OCI-LY7 (cell line): Measurements from ENCODE around the gene FBXO47. TPM values are rescaled to one million over a fixed set of nuclear protein-coding genes. Genes with fewer than 3 reads are reported as not detected.
"Not testable (repeated sequence)": the region's sequence is repeated elsewhere in the genome, so short reads cannot be mapped to it uniquely, and the experiment has no call there.

Experiments used
- BruUV-seq: library from RNA; stranded (reverse); fragments of 400-500 nt; replicated peaks from 2 replicates; lab custom pipeline; 2021; lab: Mats Ljungman, UMichigan
- CTCF ChIA-PET: fragments of 300-600 bp; sonication (Branson Sonifier 250); formaldehyde crosslinking; loops from one replicate; lab custom pipeline; 2022; ENCODE audit warnings: antibody characterized with exemption; ENCODE audit not compliant: unreplicated experiment; lab: Charles Lee
- POLR2A ChIA-PET: fragments of 300-600 bp; sonication (Branson Sonifier 250); formaldehyde crosslinking; loops from one replicate; lab custom pipeline; 2022; ENCODE audit warnings: antibody characterized with exemption; lab: Charles Lee
- DNase-seq: peaks from one replicate; pipeline ENCODE4 v3.0.0-alpha.2; 2015; ENCODE audit warnings: low spot score
- H2AFZ ChIP-seq: fragments of 200-600 bp; sonication (generic), shearing (Covaris generic); 2 replicates; pipeline ENCODE4 v1.6.1; 2014; ENCODE audit warnings: mild to moderate bottlenecking, antibody characterized with exemption, low read length, moderate library complexity
- H3K27ac ChIP-seq: fragments of 200-600 bp; sonication (generic); 2 replicates; pipeline ENCODE4 v1.5.1; 2014; ENCODE audit warnings: mixed run types, low read depth, mild to moderate bottlenecking, moderate library complexity, low read length, inconsistent platforms; ENCODE audit not compliant: poor library complexity, severe bottlenecking
- H3K36me3 ChIP-seq: fragments of 200-600 bp; sonication (generic); 2 replicates; pipeline ENCODE4 v1.6.1; 2014; ENCODE audit warnings: mild to moderate bottlenecking, antibody characterized with exemption, low read length, moderate library complexity, mixed read lengths; ENCODE audit not compliant: insufficient read depth
- H3K4me1 ChIP-seq: fragments of 200-600 bp; sonication (generic); 2 replicates; pipeline ENCODE4 v1.5.1; 2014; ENCODE audit warnings: mild to moderate bottlenecking, low read length; ENCODE audit not compliant: insufficient read depth, poor library complexity, severe bottlenecking
- H3K4me2 ChIP-seq: fragments of 200-600 bp; sonication (generic); 2 replicates; pipeline ENCODE4 v1.6.1; 2014; ENCODE audit warnings: mild to moderate bottlenecking, low read length
- H3K4me3 ChIP-seq: fragments of 200-600 bp; sonication (generic); 2 replicates; pipeline ENCODE4 v1.5.1; 2014; ENCODE audit warnings: mild to moderate bottlenecking, low read depth, low read length; ENCODE audit not compliant: poor library complexity, severe bottlenecking
- H3K79me2 ChIP-seq: fragments of 200-600 bp; sonication (generic); 2 replicates; pipeline ENCODE4 v1.6.1; 2016; ENCODE audit warnings: low read depth, mild to moderate bottlenecking, low read length, moderate library complexity, mixed read lengths; ENCODE audit not compliant: insufficient read depth
- H3K9me2 ChIP-seq: fragments of 200-600 bp; sonication (generic); 2 replicates; pipeline ENCODE4 v1.6.1; 2016; ENCODE audit warnings: mild to moderate bottlenecking, low read length, mixed read lengths; ENCODE audit not compliant: insufficient read depth
- H3K9me3 ChIP-seq: fragments of 200-600 bp; sonication (generic); 2 replicates; pipeline ENCODE4 v1.6.1; 2014; ENCODE audit warnings: mild to moderate bottlenecking, mixed run types, low read length, mixed read lengths
- H4K20me1 ChIP-seq: fragments of 200-600 bp; sonication (generic); 2 replicates; pipeline ENCODE4 v1.6.1; 2014; ENCODE audit warnings: mild to moderate bottlenecking, antibody characterized with exemption, low read length, moderate library complexity, mixed read lengths; ENCODE audit not compliant: insufficient read depth
- EZH2phosphoT487 ChIP-seq: fragments of 200-600 bp; sonication (generic); IDR thresholded peaks from 2 replicates; pipeline ENCODE4 v1.6.1; 2018; ENCODE audit warnings: low read depth, borderline replicate concordance, mild to moderate bottlenecking, mixed run types, antibody characterized with exemption, low read length, moderate library complexity, mixed read lengths
- intact Hi-C: fragments of 100-400 bp; cut with micrococcal nuclease; formaldehyde crosslinking; loops from one replicate; pipeline ENCODE4 v1.10.0; 2022; ENCODE audit not compliant: unreplicated experiment
- total RNA-seq, 2 experiments: library from RNA; depleted of rRNA in 1 of 2; stranded (reverse); fragments of >200 nt in 1 of 2; shearing (Covaris generic) in 1 of 2; gene quantifications; 2 replicates each; pipeline ENCODE4 v1.2.3, GENCODE V29; 2014 to 2022
- TF ChIP-seq, protein P1 (sequence below): fragments of 200-600 bp; sonication (generic); conservative IDR thresholded peaks from 2 replicates; pipeline ENCODE4 v1.5.1; 2014; ENCODE audit warnings: mild to moderate bottlenecking, antibody characterized with exemption, low read length, moderate library complexity, mixed read lengths

The FBXO47 gene
- total RNA-seq, 2 experiments from 2014 or later, result 0.13 TPM; not detected in 1

DNA sequence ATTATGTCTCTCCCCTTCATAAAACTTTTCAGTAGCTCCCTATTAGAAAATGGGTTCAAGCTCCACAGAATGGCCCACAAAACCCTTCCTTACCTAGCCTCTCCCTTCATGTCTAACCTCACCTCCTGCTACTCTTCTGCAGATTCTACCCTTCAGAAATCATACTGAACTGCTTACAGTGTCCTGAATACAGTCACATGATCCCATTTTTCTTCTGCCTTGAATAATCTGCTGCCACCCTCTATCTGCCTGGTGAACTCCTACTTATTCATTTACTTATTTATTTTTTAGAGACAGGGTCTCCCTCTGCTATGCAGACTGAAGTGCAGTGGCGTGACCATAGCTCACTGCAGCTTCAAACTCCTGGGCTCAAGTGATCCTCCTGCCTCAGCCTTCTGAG lies 26.8 kb downstream of the FBXO47 start:
- H3K4me2 ChIP-seq, result no peak overlapping the region
- intact Hi-C loops, result no loop called here

DNA sequence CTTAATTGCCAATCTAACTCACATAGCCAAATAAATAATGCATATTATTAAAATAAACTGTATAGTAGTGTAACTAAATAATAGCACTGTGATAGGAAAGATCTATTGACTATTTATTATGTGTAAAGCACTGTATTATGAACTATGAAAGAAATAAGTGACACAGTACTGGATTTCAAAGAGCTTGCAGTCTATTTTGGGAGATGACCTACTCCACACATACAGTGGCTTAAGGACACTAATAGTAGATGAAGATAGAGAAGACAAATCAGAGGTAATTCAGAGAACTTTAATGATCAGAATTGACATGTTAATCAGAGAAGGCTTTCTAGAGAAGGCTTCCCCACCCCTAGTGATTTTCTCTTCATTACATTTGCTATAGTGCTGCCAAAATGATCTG lies 27.2 kb downstream of the FBXO47 start:
- Histone ChIP-seq H2AFZ (no peak overlapping the region), H4K20me1 (no peaks in the 10 kb centered on the region), H3K4me2 (no peak overlapping the region), H3K36me3 (no peaks in the 10 kb centered on the region), H3K27ac (no peak overlapping the region), H3K4me1 (no peaks in the 10 kb centered on the region), H3K9me3 (no peaks in the 10 kb centered on the region), H3K79me2 (no peaks in the 10 kb centered on the region), H3K9me2 (no peaks in the 10 kb centered on the region), H3K4me3 (no peak overlapping the region)
- TF ChIP-seq, protein P1, sequence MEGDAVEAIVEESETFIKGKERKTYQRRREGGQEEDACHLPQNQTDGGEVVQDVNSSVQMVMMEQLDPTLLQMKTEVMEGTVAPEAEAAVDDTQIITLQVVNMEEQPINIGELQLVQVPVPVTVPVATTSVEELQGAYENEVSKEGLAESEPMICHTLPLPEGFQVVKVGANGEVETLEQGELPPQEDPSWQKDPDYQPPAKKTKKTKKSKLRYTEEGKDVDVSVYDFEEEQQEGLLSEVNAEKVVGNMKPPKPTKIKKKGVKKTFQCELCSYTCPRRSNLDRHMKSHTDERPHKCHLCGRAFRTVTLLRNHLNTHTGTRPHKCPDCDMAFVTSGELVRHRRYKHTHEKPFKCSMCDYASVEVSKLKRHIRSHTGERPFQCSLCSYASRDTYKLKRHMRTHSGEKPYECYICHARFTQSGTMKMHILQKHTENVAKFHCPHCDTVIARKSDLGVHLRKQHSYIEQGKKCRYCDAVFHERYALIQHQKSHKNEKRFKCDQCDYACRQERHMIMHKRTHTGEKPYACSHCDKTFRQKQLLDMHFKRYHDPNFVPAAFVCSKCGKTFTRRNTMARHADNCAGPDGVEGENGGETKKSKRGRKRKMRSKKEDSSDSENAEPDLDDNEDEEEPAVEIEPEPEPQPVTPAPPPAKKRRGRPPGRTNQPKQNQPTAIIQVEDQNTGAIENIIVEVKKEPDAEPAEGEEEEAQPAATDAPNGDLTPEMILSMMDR, result no peak
- no peak for TF ChIP-seq EZH2phosphoT487
- ChIA-PET POLR2A (interaction anchor here (0.6 to 1.1 kb wide), 2 partner anchors 16 kb away, joined by 3 read pairs; no protein-coding TSS in a partner anchor), CTCF (no interaction called here)
- intact Hi-C loops, result loop anchor here (10.0 kb wide), 1 partner anchor 65 kb away; the partner anchor contains the start of gene LASP1
- no TSS peak for BruUV-seq
- DNase-seq, result no peak

More for the DNA sequence above, 26.8 kb downstream of the FBXO47 start:
- BruUV-seq, result no TSS peak
- Histone ChIP-seq H3K4me1 (no peaks in the 10 kb centered on the region), H3K36me3 (no peaks in the 10 kb centered on the region), H3K9me3 (no peaks in the 10 kb centered on the region), H2AFZ (no peak overlapping the region), H4K20me1 (no peaks in the 10 kb centered on the region), H3K9me2 (no peaks in the 10 kb centered on the region), H3K4me3 (no peak overlapping the region), H3K27ac (no peak overlapping the region), H3K79me2 (no peaks in the 10 kb centered on the region)
- TF ChIP-seq EZH2phosphoT487, result no peak
- TF ChIP-seq, protein P1, result no peak
- no peak for DNase-seq
- ChIA-PET CTCF (no interaction called here), POLR2A (interaction anchor here (0.5 to 1.1 kb wide), 3 partner anchors 16 to 38 kb away, joined by 3 read pairs; no protein-coding TSS in a partner anchor)

GRCh38 chr17:38933962-38934361 lies 33.2 kb downstream of the FBXO47 start:
- H3K9me2 ChIP-seq, H3K4me3 ChIP-seq, H3K27ac ChIP-seq, H3K36me3 ChIP-seq, CTCF ChIA-PET, H3K79me2 ChIP-seq, BruUV-seq, H3K4me2 ChIP-seq, POLR2A ChIA-PET, H2AFZ ChIP-seq, H4K20me1 ChIP-seq, H3K4me1 ChIP-seq, H3K9me3 ChIP-seq, DNase-seq: not testable (repeated sequence)
- intact Hi-C loops, result loop anchor here (10.0 kb wide), 1 partner anchor 59 kb away; the partner anchor contains the start of gene LASP1

GRCh38 chr17:38930782-38931181 lies 36.4 kb downstream of the FBXO47 start:
- H3K4me2 ChIP-seq, POLR2A ChIA-PET, DNase-seq, H3K4me3 ChIP-seq, BruUV-seq, H4K20me1 ChIP-seq, H3K9me3 ChIP-seq, H3K9me2 ChIP-seq, CTCF ChIA-PET, H3K79me2 ChIP-seq, H3K27ac ChIP-seq, H3K36me3 ChIP-seq, H2AFZ ChIP-seq, H3K4me1 ChIP-seq: not testable (repeated sequence)
- intact Hi-C loops, result loop anchor here (10.0 kb wide), 1 partner anchor 56 kb away; the partner anchor contains the start of gene LASP1
